Tongue (tissue), 2 donors: ENCODE results near the gene RANBP1. TPM values are rescaled to one million over a fixed set of nuclear protein-coding genes. Genes with fewer than 3 reads are reported as not detected.

ENCODE experiments used
- DNase-seq: peaks from one replicate; pipeline ENCODE4 v3.0.0-alpha.2; 2015
- total RNA-seq: library from RNA; depleted of rRNA; stranded (reverse); fragments of >200 nt; gene quantifications from one replicate; pipeline ENCODE4 v1.2.3, GENCODE V29; 2014

The RANBP1 gene
- total RNA-seq, 1 donor from 2014 or later, result 196 TPM

- DNase-seq, result no peak
Measured at GRCh38 chr22:20124083-20124787, 8.3 kb downstream of the RANBP1 start.

- no peak for DNase-seq
Measured at GRCh38 chr22:20125201-20126174, 9.6 kb downstream of the RANBP1 start.

- DNase-seq, result no peak
Measured at GRCh38 chr22:20126284-20127029, 10.6 kb downstream of the RANBP1 start.

- no peak for DNase-seq
Measured at GRCh38 chr22:20127318-20127868, 11.5 kb downstream of the RANBP1 start.

- DNase-seq, result no peak
Measured at GRCh38 chr22:20127869-20128618, 12.1 kb downstream of the RANBP1 start.

- no peak for DNase-seq
Measured at GRCh38 chr22:20128619-20128901, 12.7 kb downstream of the RANBP1 start.

- no peak for DNase-seq
Measured at GRCh38 chr22:20128902-20129746, 13.2 kb downstream of the RANBP1 start.

GRCh38 chr22:20129747-20130014 is 13.8 kb downstream of the RANBP1 start:
- no peak for DNase-seq

GRCh38 chr22:20130319-20130718 is 14.4 kb downstream of the RANBP1 start:
- no peak for DNase-seq

GRCh38 chr22:20130731-20131596 is 15.1 kb downstream of the RANBP1 start:
- peak; percentile 91 for DNase-seq

- peak; percentile 62 for DNase-seq
Measured at GRCh38 chr22:20131597-20131858, 15.6 kb downstream of the RANBP1 start, which contains the start of gene ZDHHC8. Gene ZDHHC8 (plus strand): TSS chr22:20131804. CDS start chr22:20131948, 144 bp downstream.

- no peak for DNase-seq
Measured at GRCh38 chr22:20131859-20132685, 16.2 kb downstream of the RANBP1 start.

GRCh38 chr22:20132686-20133246 is 16.9 kb downstream of the RANBP1 start:
- DNase-seq, result no peak

GRCh38 chr22:20133930-20134549 is 18.1 kb downstream of the RANBP1 start:
- no peak for DNase-seq

- DNase-seq, result no peak
Measured at GRCh38 chr22:20135265-20135664, 19.4 kb downstream of the RANBP1 start.

- DNase-seq, result no peak
Measured at GRCh38 chr22:20135806-20136602, 20.1 kb downstream of the RANBP1 start.

GRCh38 chr22:20136603-20136873 is 20.6 kb downstream of the RANBP1 start:
- DNase-seq, result no peak

- DNase-seq, result no peak
Measured at GRCh38 chr22:20137113-20137512, 21.2 kb downstream of the RANBP1 start.
